ENCODE data around the gene CLIC5.

The CLIC5 gene

DNA sequence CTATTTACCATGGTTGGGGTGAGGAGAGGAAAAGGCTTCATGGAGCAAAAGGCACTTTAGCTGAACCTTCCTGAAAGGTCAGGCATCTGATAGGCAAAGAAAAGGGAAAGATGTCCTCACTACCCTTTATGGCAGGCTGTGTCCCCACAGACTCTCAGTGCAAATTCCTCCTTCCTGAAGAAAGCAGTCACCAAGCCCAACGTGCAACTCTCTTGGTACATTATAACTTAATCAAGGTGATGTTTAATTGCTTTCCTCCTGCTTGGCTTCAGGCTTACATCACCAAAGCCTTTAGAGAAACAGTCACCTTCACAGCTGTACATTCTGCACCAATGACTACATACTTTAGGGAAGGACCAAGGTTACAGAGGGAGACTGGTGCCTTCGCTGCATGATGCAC lies 2.1 kb upstream of the CLIC5 start:
- ATAC-seq (no peak), DNase-seq (no peak)
- Mint-ChIP-seq H3K4me3 (no peak overlapping the region), H3K9me3 (peaks cover 4 to 7% of the 10 kb centered on the region in 2 donors), H3K27ac (no peak overlapping the region), H3K27me3 (peaks cover 22% of the 10 kb centered on the region), H3K4me1 (peaks cover 36% of the 10 kb centered on the region)

- no peak for DNase-seq
- Mint-ChIP-seq H3K4me1 (peaks cover 52% of the 10 kb centered on the region), H3K4me3 (peak overlapping the region; percentile 91 to 97), H3K27ac (no peak overlapping the region), H3K27me3 (peaks cover 22% of the 10 kb centered on the region), H3K9me3 (peaks cover 4 to 7% of the 10 kb centered on the region in 2 donors)
- ATAC-seq, result no peak
Measured at GRCh38 chr6:46016063-46016608, 476 bp upstream of the CLIC5 start.

DNA sequence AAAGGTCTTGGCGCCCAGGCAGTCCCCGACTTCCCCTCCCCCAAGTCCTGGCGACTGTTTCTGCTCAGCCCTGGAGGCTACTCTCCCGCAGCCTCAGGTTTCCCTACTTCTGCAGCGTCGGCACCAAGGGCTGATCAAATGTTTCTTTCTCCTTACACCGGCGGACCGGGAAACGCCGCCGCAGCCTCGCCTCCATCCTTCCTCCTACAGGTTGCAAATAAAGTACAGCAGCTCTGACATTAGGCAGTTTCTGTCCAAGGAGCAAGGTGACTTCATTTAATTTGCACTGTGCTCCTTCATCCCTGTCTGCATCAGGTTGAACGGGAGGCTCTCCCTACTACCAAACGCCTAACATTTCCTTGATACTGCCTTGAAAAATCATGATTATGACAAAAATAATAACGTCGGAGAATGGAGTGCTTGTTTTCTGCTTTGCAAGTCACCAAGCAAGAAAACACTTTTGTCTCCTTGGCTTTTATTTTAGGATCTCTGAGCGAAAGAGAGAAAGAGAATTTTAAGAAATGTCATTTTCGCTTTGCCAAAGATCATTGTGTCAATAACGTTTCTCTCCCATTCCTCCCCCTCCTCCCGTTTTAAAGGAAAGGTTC lies 1.0 kb downstream of the CLIC5 start:
- H3K27me3 Mint-ChIP-seq, result peaks cover 22% of the 10 kb centered on the region
- H3K4me3 Mint-ChIP-seq, result peak overlapping the region; percentile 91 to 97
- peak in 1 of 2 donors; percentile 16 for DNase-seq
- peak overlapping the region in 1 of 2 donors; percentile 44 for H3K27ac Mint-ChIP-seq
- peaks cover 67% of the 10 kb centered on the region for H3K4me1 Mint-ChIP-seq
- no peak for ATAC-seq
- H3K9me3 Mint-ChIP-seq, result peaks cover 4 to 7% of the 10 kb centered on the region in 2 donors

DNA sequence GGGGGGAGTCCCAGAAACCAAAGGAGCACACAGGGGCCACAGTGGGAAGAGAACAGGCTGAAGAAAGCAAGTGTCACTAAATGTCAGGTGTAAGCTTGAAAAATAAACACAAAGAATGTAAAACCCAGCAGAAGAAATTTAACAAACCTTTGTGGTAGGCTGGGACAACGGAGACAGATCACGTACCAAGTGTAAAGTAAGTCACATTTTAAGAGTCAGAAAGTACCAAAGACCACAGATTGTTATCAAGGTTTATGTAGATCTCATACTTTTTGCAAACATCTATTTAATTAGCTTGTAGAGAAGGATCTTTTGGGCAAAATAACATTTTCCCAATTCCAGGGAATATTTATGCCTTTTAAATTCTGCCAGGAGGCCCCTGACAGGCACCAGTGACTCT lies 1.6 kb downstream of the CLIC5 start:
- DNase-seq (no peak), ATAC-seq (no peak)
- no peak overlapping the region for H3K27ac Mint-ChIP-seq
- H3K27me3 Mint-ChIP-seq, result peaks cover 22% of the 10 kb centered on the region
- peak overlapping the region; percentile 91 to 97 for H3K4me3 Mint-ChIP-seq
- H3K9me3 Mint-ChIP-seq, result peaks cover 4 to 7% of the 10 kb centered on the region in 2 donors
- H3K4me1 Mint-ChIP-seq, result peaks cover 72% of the 10 kb centered on the region

GRCh38 chr6:46013639-46014038 lies 2.0 kb downstream of the CLIC5 start:
- Mint-ChIP-seq H3K27ac (no peak overlapping the region), H3K4me3 (peak overlapping the region in 1 of 2 donors; percentile 91), H3K4me1 (peaks cover 72% of the 10 kb centered on the region), H3K27me3 (peaks cover 22% of the 10 kb centered on the region), H3K9me3 (peaks cover 4 to 7% of the 10 kb centered on the region in 2 donors)
- DNase-seq (no peak), ATAC-seq (no peak)

GRCh38 chr6:46012834-46013233 lies 2.8 kb downstream of the CLIC5 start:
- no peak for ATAC-seq
- Mint-ChIP-seq H3K27ac (no peak overlapping the region), H3K27me3 (peaks cover 17% of the 10 kb centered on the region), H3K4me1 (peaks cover 72% of the 10 kb centered on the region), H3K9me3 (peaks cover 4 to 7% of the 10 kb centered on the region in 2 donors), H3K4me3 (no peak overlapping the region)
- no peak for DNase-seq

DNA sequence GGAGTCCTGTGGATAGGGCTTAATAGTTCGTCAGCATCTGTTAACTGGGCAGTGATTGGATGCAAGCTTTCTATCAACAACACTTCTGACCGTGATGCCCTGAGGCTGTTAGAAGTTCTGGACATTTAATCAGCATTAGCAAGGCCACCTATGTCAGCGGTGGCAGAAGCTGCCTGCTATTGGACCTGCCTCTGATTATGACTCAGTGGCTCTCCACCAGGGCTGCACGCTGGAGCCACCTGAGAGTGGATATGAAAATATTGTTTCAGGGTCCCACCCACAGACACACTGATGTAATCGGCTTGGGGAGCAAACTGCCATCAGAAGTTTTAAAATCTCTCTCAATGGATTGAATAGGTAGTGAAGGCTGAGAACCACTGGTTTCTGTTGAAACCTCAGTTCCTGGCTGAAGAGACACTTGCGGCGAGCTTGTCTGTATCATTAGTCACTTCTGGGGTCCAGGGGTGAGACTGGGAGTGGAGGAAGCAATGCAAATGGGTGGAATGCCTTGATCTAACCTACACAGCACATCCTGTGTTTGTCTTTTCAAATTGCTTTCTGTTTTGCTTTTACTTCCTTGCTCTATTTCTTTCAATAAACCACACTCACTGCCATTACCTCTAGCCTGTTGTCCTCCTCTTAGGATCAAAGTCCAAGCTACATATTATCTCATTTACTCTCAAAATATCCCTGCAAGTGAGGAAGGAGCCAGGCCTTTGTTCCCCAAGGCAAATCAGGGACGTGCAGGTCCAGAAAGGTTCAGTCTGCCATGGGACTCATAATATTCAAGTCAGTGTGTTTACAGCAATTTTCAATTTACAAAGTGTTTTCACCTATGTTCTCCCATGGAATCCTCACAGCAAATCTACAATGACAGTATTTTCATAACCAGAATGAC lies 4.2 kb downstream of the CLIC5 start:
- Mint-ChIP-seq H3K9me3 (peaks cover 0 to 1% of the 10 kb centered on the region in 2 donors), H3K27me3 (peaks cover 4% of the 10 kb centered on the region), H3K4me1 (peaks cover 68% of the 10 kb centered on the region), H3K27ac (peak overlapping the region; percentile 61 to 98), H3K4me3 (peak overlapping the region; percentile 19 to 64)
- ATAC-seq, result peak; percentile 96
- DNase-seq, result peak; percentile 74 to 88

GRCh38 chr6:46010771-46011170 lies 4.9 kb downstream of the CLIC5 start:
- Mint-ChIP-seq H3K9me3 (no peaks in the 10 kb centered on the region), H3K27ac (peak overlapping the region; percentile 61 to 98), H3K4me1 (peaks cover 64% of the 10 kb centered on the region), H3K27me3 (no peaks in the 10 kb centered on the region), H3K4me3 (peak overlapping the region; percentile 19 to 64)
- DNase-seq, result peak in 1 of 2 donors; percentile 45
- ATAC-seq, result peak; percentile 20

DNA sequence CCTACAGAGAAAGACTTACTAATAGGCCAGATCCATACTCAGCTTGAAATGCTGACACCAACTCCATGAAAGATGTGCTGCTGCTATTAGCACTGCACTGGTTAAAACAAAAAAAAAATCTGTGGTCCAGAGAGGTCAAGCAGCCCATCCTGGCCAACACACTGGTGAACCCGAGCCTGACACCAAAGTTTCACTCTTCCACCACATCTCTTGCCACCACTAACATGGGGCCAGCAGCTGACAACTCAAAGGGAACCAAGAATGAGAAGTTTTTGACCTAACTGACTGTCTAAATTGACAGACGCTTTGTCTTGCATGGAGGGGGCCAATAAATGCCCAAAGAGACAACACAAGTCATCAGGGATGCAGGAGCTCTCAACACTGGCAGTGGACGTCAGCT lies 5.4 kb downstream of the CLIC5 start:
- no peak overlapping the region for H3K4me3 Mint-ChIP-seq
- H3K4me1 Mint-ChIP-seq, result peaks cover 60% of the 10 kb centered on the region
- no peaks in the 10 kb centered on the region for H3K27me3 Mint-ChIP-seq

DNA sequence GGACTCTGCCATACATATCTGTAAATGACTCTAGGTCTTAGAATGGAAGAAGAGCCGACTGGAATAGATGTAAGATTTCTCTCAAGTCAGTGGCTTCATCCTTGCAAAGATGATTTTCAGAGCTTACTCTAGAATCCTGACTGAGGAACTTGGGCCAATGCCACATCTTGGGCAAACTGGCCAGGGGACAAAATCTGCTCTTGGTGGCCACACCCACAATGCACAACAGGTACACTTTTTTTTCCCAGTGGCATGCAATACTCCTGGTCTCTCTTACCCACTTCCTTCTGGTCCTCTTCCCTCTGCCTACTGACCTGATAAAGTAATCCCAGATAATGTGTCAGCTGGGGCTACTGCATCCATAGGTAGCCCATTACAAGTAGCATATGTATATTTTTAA lies 13.4 kb downstream of the CLIC5 start:
- DNase-seq, result no peak
- no peaks in the 10 kb centered on the region for H3K27me3 Mint-ChIP-seq
- no peaks in the 10 kb centered on the region for H3K4me1 Mint-ChIP-seq

More for the DNA sequence above, 5.4 kb downstream of the CLIC5 start:
- ATAC-seq, result no peak
- no peak for DNase-seq
- H3K9me3 Mint-ChIP-seq, result no peaks in the 10 kb centered on the region
- H3K27ac Mint-ChIP-seq, result no peak overlapping the region

DNA sequence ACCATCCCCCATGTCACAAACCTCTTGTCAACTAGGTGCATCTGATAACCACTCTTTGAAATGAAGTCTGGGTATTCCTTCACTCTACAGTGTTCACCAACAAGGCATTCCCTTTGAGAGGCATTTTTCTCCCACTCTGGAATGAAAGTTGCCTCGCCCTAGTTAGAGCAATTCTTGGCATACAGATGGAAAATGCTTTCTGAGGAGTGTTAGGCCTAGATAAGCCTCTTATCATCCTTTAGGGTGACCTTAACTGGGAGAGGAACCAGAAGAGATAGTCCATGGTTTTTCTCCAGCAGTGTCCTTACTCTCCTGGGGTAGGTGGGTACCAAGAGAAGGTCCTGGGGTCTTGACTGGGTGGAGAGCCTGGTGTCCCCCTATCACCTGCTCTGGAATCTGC lies 14.8 kb downstream of the CLIC5 start:
- no peaks in the 10 kb centered on the region for H3K27me3 Mint-ChIP-seq
- H3K4me1 Mint-ChIP-seq, result no peaks in the 10 kb centered on the region
- H3K27ac Mint-ChIP-seq, result no peak overlapping the region

More for the DNA sequence above, 13.4 kb downstream of the CLIC5 start:
- Mint-ChIP-seq H3K27ac (peak overlapping the region in 1 of 2 donors; percentile 73), H3K9me3 (no peaks in the 10 kb centered on the region), H3K4me3 (no peak overlapping the region)
- ATAC-seq, result no peak

GRCh38 chr6:45998524-45998923 lies 17.1 kb downstream of the CLIC5 start:
- Mint-ChIP-seq H3K9me3 (no peaks in the 10 kb centered on the region), H3K27ac (no peak overlapping the region), H3K4me3 (no peak overlapping the region), H3K4me1 (no peaks in the 10 kb centered on the region), H3K27me3 (no peaks in the 10 kb centered on the region)
- no peak for ATAC-seq
- no peak for DNase-seq

More for the DNA sequence above, 14.8 kb downstream of the CLIC5 start:
- DNase-seq (no peak), ATAC-seq (no peak)
- no peaks in the 10 kb centered on the region for H3K9me3 Mint-ChIP-seq
- H3K4me3 Mint-ChIP-seq, result no peak overlapping the region

GRCh38 chr6:45997875-45998506 lies 17.7 kb downstream of the CLIC5 start:
- DNase-seq (no peak), ATAC-seq (no peak)
- Mint-ChIP-seq H3K4me3 (no peak overlapping the region), H3K27me3 (no peaks in the 10 kb centered on the region), H3K27ac (no peak overlapping the region), H3K9me3 (no peaks in the 10 kb centered on the region), H3K4me1 (no peaks in the 10 kb centered on the region)

DNA sequence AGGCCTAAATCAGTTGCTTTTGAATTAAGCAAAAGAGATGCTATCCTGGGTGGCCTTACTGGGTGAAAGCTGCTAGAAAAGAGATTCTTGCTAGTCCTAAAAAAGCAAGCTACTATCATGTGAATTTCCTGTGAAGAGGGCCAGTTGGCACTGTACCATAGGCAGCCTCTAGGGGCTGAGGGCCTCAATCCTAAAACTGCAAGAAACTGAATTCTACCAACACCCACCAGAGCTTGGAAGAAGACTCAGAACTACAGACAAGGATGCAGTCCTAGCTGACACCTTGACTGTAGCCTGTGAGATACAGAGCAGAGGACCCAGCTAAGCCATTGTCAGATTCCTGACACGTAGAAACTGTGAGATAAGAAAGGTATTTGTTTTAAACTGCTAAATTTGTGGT lies 24.5 kb downstream of the CLIC5 start:
- no peak overlapping the region for H3K4me3 Mint-ChIP-seq
- no peaks in the 10 kb centered on the region for H3K27me3 Mint-ChIP-seq
- no peak overlapping the region for H3K27ac Mint-ChIP-seq
- H3K4me1 Mint-ChIP-seq, result no peaks in the 10 kb centered on the region
- DNase-seq (no peak), ATAC-seq (peak; percentile 40)
- no peaks in the 10 kb centered on the region for H3K9me3 Mint-ChIP-seq

DNA sequence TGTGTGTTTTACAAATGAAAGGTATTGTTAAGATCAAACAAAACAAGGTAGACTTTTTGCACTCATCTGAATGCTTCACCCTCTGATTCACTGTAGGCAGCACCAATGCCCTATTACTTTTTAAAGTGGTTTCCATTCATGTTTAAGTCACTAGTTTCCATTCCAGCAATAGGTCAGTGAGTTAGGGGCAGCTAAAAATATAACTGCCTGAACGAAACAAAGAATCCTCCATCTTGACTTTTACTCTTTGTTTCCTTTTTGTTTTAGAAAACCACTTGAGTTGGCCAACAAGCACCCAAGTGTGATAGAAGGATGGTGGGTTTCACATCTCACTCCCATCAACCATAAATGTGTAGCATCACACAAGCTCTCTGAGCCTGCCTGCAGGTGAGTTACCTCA lies 25.5 kb downstream of the CLIC5 start:
- Mint-ChIP-seq H3K4me1 (no peaks in the 10 kb centered on the region), H3K9me3 (no peaks in the 10 kb centered on the region), H3K4me3 (no peak overlapping the region), H3K27ac (no peak overlapping the region), H3K27me3 (no peaks in the 10 kb centered on the region)
- no peak for DNase-seq
- ATAC-seq, result no peak

Data from stimulated activated naive CD8-positive, alpha-beta T cell treated with anti-CD3 and anti-CD28 coated beads, Interleukin-15, amount 100 ng/mL, for 72 hours (primary cell).